Fibroblast of pulmonary artery (primary cell): ENCODE results near the gene YIPF3.

Source experiments
- DNase-seq: peaks from one replicate; pipeline ENCODE4 v3.0.0-alpha.2; 2010; ENCODE audit warnings: low read depth
- H3K4me3 ChIP-seq: replicated peaks from 2 replicates; pipeline ENCODE4 v1.5.1; 2011; ENCODE audit warnings: low read depth, mild to moderate bottlenecking, control low read depth, low read length, moderate library complexity
- TF ChIP-seq, protein P1 (sequence below): IDR thresholded peaks from 2 replicates; pipeline ENCODE4 v1.5.1; 2011; ENCODE audit warnings: mild to moderate bottlenecking, control low read depth, low read length, inconsistent platforms; ENCODE audit errors: missing control alignments

The YIPF3 gene

DNA sequence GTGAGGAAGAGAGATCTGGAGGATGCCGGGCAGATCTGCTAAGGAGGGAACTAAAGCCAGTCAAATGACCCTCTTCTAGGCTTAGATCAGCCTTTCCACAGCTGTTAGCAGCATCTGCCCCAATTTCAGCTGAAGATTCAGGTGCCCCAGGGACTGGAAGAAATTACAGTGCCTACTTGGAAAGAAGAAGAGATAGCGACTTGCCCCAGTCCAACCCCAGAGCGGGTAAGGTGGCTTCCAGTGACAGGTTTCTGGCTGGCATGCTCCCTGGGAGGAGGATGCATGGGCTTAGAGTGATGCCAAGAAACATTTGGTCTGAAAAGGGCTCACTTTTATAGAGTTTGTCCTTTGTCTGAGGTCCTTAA, 38.7 kb downstream of the YIPF3 start:
- H3K4me3 ChIP-seq, result peak overlapping the region; percentile 78
- DNase-seq, result no peak
- TF ChIP-seq, protein P1, sequence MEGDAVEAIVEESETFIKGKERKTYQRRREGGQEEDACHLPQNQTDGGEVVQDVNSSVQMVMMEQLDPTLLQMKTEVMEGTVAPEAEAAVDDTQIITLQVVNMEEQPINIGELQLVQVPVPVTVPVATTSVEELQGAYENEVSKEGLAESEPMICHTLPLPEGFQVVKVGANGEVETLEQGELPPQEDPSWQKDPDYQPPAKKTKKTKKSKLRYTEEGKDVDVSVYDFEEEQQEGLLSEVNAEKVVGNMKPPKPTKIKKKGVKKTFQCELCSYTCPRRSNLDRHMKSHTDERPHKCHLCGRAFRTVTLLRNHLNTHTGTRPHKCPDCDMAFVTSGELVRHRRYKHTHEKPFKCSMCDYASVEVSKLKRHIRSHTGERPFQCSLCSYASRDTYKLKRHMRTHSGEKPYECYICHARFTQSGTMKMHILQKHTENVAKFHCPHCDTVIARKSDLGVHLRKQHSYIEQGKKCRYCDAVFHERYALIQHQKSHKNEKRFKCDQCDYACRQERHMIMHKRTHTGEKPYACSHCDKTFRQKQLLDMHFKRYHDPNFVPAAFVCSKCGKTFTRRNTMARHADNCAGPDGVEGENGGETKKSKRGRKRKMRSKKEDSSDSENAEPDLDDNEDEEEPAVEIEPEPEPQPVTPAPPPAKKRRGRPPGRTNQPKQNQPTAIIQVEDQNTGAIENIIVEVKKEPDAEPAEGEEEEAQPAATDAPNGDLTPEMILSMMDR, result no peak

DNA sequence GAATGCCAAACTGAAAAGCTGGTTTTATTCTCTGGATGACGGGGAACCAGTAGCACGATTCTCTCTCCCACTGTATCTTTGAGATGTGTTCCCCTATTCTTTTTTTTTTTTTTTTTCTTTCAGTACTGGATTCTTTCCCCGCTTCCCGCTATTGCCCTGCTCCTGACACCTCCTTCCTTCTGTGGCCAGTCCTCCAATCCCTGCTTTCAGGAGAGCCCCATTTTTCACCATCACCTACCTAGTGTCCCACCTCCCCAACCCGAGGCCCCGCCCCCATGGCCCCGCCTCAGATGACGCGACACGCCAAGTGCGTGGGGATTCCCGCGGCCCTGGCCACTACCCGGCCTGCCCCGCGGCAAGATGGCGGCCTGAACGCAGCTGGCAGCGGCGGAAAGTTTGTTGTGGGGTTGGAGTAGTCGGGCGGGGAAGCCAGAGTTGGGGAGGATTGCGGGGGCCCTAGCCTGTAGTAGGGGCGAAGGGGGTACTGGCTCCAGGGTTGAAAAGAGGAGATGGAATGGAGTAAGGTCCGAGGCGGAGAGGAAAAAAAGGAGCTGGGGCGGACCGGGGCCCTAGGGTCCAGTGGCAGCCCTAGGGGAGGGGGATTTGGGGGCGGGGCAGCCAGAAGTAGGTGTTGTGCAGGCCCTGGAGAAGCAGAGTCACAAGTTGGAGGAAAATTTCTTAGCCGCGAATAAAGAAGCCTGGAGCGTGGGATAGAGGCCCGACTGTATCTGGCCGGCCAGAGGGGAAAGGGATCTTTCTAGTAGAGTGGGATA, 39.3 kb downstream of the YIPF3 start, which contains the start of gene TJAP1:
Gene TJAP1 (plus strand): TSS at position 336 of the 773 bp plus-strand sequence. CDS start 21,432 bp downstream, outside the sequence.
- peak; percentile 79 for DNase-seq
- TF ChIP-seq, protein P1, result no peak
- H3K4me3 ChIP-seq, result peak within 1 kb of the TSS; percentile 78

DNA sequence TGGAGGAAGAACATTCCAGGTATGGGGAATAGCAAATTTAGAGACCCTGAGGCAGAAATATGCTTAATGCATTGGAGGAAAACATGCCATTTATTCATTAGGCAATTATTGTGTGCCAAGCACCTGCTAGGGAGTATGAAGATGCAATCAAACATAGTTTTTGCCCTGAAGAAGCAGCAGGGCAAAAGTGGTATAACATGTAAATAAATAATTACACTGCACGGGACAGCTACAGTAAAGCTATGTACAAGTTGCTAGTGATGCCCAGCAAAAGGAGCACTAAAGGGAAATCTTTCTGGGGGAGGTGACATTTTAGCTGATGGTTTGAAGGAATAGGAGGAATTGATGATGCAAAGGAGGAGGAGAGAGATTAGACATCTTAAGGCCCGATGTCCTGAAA, 40.0 kb downstream of the YIPF3 start:
- TF ChIP-seq, protein P1, result no peak
- no peak for DNase-seq

DNA sequence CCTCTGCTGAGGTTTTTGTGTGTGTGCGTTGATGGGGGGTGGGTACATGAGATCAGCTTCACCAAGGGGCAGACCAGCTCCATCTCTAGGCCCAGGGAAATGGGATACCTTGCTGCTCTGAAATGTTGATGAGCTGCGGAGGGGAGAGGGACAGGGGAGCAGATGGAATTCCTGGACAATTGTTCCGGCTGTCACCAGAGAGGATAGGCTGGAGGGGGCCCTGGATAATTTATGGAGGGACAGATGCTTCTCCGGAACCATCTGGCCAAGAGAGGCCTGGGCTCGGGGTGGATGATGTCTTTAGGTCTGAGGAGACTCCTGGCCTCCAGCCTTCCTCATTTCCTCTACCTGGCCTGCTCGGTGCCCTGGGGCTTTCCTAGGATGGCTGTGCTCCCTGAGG, 41.2 kb downstream of the YIPF3 start:
- TF ChIP-seq, protein P1, result no peak
- no peak overlapping the region for H3K4me3 ChIP-seq
- no peak for DNase-seq

More for the DNA sequence above, 40.0 kb downstream of the YIPF3 start:
- peak overlapping the region; percentile 78 for H3K4me3 ChIP-seq

DNA sequence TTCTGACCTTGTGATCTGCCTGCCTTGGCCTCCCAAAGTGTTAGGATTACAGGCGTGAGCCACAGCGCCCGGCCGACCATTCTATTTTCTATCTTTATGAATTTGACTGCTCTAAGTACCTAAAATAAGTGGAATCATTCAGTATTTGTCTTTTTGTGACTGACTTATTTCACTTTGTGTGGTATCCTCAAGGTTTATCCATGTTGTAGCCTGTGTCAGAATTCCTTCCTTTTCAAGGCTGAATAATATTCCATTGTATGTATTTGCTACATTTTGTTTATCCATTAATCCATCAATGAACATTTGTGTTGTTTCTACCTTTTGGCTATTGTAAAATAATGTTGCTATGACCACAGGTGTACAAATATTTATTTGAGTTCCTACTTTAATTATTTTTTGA, 44.2 kb downstream of the YIPF3 start:
- TF ChIP-seq, protein P1, result no peak
- DNase-seq, result no peak
- no peak overlapping the region for H3K4me3 ChIP-seq

DNA sequence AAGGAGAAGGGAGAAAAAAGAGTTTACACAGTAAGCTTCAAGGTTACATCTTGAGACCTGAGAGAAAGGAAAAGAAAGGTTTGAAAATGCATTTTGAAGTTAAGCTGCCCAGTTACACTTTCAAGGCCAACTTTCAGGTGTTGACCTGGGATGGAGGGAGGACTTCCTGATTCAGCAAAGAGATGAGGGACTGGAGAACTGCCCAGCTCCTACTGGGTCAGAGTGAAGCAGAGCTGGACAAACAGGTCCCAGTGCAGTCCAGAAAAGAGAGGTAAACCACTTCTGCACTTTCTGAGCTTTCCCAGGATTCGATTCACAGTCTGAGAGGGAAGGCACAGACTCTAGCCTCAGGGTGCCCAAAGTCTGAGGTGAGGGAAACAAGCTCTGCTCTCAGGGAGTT, 45.3 kb downstream of the YIPF3 start:
- TF ChIP-seq, protein P1, result no peak
- no peak for DNase-seq
- H3K4me3 ChIP-seq, result no peak overlapping the region

DNA sequence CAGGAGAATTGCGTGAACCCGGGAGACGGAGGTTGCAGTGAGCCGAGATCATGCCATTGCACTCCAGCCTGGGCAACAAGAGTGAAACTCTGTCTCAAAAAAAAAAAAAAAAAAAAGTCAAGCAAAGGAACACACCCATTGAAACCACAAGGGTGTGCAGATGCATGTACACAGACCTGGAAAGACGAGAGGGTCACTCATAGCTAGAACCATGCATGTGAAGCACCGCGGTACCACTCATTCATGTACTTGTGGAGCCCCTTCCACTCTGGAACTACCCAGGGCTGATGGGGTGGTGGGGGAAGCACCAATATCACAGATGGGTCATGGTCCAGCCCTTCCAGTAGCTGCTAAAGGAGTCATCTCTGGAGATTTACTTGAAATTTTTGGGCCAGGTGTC, 46.8 kb downstream of the YIPF3 start:
- TF ChIP-seq, protein P1, result no peak
- no peak for DNase-seq
- H3K4me3 ChIP-seq, result no peak overlapping the region
